H1 (cell line): ENCODE data around the gene ST6GALNAC4. TPM values are rescaled to one million over a fixed set of nuclear protein-coding genes. Genes with fewer than 3 reads are reported as not detected.

Experiments
- BRCA1 ChIP-seq: IDR thresholded peaks from 2 replicates; pipeline ENCODE4 v1.6.1; 2012; ENCODE audit warnings: low read depth, low read length, improper control_type of control experiment
- CBX5 ChIP-seq: fragments of 300-800, 300-1000 bp; sonication (generic); IDR thresholded peaks from 2 replicates; pipeline ENCODE4 v1.7.1; 2016; ENCODE audit warnings: antibody characterized with exemption, low read length, low read depth
- CHD7 ChIP-seq: fragments of 300-600 bp; sonication (generic); IDR thresholded peaks from 2 replicates; pipeline ENCODE4 v1.7.1; 2012; ENCODE audit warnings: low read length, moderate library complexity, mild to moderate bottlenecking, inconsistent platforms; ENCODE audit not compliant: insufficient replicate concordance
- EP300 ChIP-seq, 2 experiments: IDR thresholded peaks; 1 replicate in 1 of 2; 2 replicates in 1 of 2; pipeline ENCODE4 v1.6.1; 2011 to 2012; ENCODE audit warnings: low read depth in 2 of 2, low read length in 2 of 2, mild to moderate bottlenecking in 2 of 2, borderline replicate concordance in 1 of 2, inconsistent platforms in 1 of 2, moderate library complexity in 1 of 2
- KDM1A ChIP-seq: fragments of 200-600, 300-600 bp; sonication (generic); IDR thresholded peaks from 2 replicates; pipeline ENCODE4 v1.7.1; 2016; ENCODE audit warnings: mild to moderate bottlenecking, low read length, borderline replicate concordance
- MAFK ChIP-seq: IDR thresholded peaks from 2 replicates; pipeline ENCODE4 v1.6.1; 2012; ENCODE audit warnings: low read depth, mild to moderate bottlenecking, improper control_type of control experiment, low read length
- SP4 ChIP-seq: IDR thresholded peaks from 2 replicates; pipeline ENCODE4 v1.6.1; 2012; ENCODE audit warnings: low read length, inconsistent platforms
- polyA plus RNA-seq, 7 experiments: library from polyadenylated mRNA; depleted of rRNA in 3 of 7; stranded (reverse) in 5 of 7; unstranded in 2 of 7; fragments of >200 nt in 5 of 7; fragments of 200-250 nt in 2 of 7; gene quantifications; 1 replicate in 5 of 7; 2 replicates in 1 of 7; 4 replicates in 1 of 7; pipeline versions ENCODE4 v1.2.1 to v1.2.3, GENCODE V29; 2011 to 2013; ENCODE audit warnings: missing spikeins in 2 of 7, mixed read lengths in 2 of 7
- total RNA-seq: library from RNA; stranded (reverse); fragmentation: NEBNext Ultra II Directional; extraction: Animal tissue kit (Norgen Biotek cat#: 25700); gene quantifications from 2 replicates; pipeline ENCODE4 v1.2.1, GENCODE V29; 2021

ST6GALNAC4 gene
- total and polyA plus RNA-seq, 2 of the 8 experiments (the other 6 are each of a cell fraction or from before 2014, with no cell fraction given) = 21.8 to 34.1 TPM

GRCh38 chr9:127873886-127874285, 43.0 kb downstream of the ST6GALNAC4 start (continued):
- TF ChIP-seq CHD7 = no peak
- no peak for TF ChIP-seq CBX5
- TF ChIP-seq MAFK = no peak
- no peak for TF ChIP-seq EP300 (IDR thresholded peaks at IDR 0.05; ENCODE audit: borderline replicate concordance in 1 of 2, low read depth in 2 of 2, low read length in 2 of 2)
- TF ChIP-seq KDM1A = no peak
- no peak for TF ChIP-seq BRCA1
- no peak for TF ChIP-seq SP4
